Stimulated activated naive CD8-positive, alpha-beta T cell treated with anti-CD3 and anti-CD28 coated beads, Interleukin-15, Interleukin-2, amounts not matched to agents 100 ng/mL and 50 ng/mL, for 24 hours (primary cell): ENCODE results near the gene THAP4.
"Not testable (repeated sequence)": the region's sequence is repeated elsewhere in the genome, so short reads cannot be mapped to it uniquely, and the experiment has no call there.

Source experiments
- H3K27ac Mint-ChIP-seq: one replicate; pipeline ENCODE4 v1.8.0; 2021; ENCODE audit warnings: mild to moderate bottlenecking, mixed read lengths
- H3K27me3 Mint-ChIP-seq: one replicate; pipeline ENCODE4 v1.8.0; 2021; ENCODE audit warnings: mixed read lengths
- H3K36me3 Mint-ChIP-seq: one replicate; pipeline ENCODE4 v1.8.0; 2021; ENCODE audit warnings: low read depth, mixed read lengths
- H3K4me1 Mint-ChIP-seq: one replicate; pipeline ENCODE4 v1.8.0; 2021; ENCODE audit warnings: low read depth, mixed read lengths
- H3K4me3 Mint-ChIP-seq: one replicate; pipeline ENCODE4 v1.8.0; 2021; ENCODE audit warnings: mild to moderate bottlenecking, mixed read lengths
- H3K9me3 Mint-ChIP-seq: one replicate; pipeline ENCODE4 v1.8.0; 2021; ENCODE audit warnings: mixed read lengths

THAP4 gene

GRCh38 chr2:241671457-241672240, 34.7 kb upstream of the THAP4 start:
- Mint-ChIP-seq H3K9me3 (no peaks in the 10 kb centered on the region), H3K4me1 (peaks cover 6% of the 10 kb centered on the region), H3K4me3 (no peak overlapping the region), H3K36me3 (peaks cover 23% of the 10 kb centered on the region), H3K27ac (no peak overlapping the region), H3K27me3 (no peaks in the 10 kb centered on the region)

DNA sequence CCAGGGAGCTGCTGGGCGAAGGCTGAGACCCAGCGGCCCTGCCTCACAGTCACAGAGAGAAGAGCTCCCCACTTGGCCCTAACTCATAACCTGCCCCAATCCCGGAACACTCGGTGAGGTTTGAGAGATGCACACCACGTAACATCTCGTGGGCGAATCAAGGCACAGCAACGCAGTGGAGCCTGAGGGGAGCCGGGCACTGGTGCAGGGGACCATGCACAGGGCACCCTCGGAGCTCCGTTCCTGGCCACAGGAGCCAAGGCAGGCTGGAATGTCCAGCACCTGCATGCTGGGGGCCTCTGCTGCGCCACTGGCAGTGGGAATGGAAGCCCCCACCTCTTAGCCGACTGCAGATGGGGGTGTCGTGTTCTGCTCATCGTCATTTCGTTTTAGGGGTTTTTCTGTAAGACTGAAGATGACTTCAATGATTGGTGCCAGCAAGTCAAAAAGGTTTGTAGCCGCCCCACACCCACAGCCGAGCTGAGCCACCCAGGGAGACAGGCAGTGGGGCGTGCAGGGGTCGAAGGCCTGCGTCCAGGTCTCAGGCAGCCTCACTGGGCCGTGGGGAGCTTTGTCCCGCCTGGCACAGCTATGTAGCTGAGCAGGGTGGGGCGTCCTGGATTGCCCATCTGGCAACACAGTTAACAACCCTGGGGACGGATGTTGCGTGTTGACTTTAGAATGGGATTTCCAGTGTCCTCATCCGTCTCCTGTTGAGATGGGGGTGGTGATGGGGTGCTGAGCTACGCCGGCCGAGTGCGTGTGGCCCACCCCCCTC, 33.6 kb upstream of the THAP4 start:
- no peaks in the 10 kb centered on the region for H3K27me3 Mint-ChIP-seq
- no peak overlapping the region for H3K4me3 Mint-ChIP-seq
- H3K36me3 Mint-ChIP-seq: peaks cover 27% of the 10 kb centered on the region
- H3K4me1 Mint-ChIP-seq: peaks cover 10% of the 10 kb centered on the region
- no peak overlapping the region for H3K27ac Mint-ChIP-seq
- H3K9me3 Mint-ChIP-seq: no peaks in the 10 kb centered on the region

GRCh38 chr2:241668839-241669238, 31.9 kb upstream of the THAP4 start:
- no peak overlapping the region for H3K27ac Mint-ChIP-seq
- no peaks in the 10 kb centered on the region for H3K9me3 Mint-ChIP-seq
- H3K27me3 Mint-ChIP-seq: no peaks in the 10 kb centered on the region
- H3K4me3 Mint-ChIP-seq: no peak overlapping the region
- peaks cover 19% of the 10 kb centered on the region for H3K4me1 Mint-ChIP-seq
- peaks cover 22% of the 10 kb centered on the region for H3K36me3 Mint-ChIP-seq

GRCh38 chr2:241668354-241668753, 31.4 kb upstream of the THAP4 start:
- Mint-ChIP-seq H3K4me3 (no peak overlapping the region), H3K27me3 (no peaks in the 10 kb centered on the region), H3K4me1 (peaks cover 16% of the 10 kb centered on the region), H3K9me3 (no peaks in the 10 kb centered on the region), H3K27ac (no peak overlapping the region), H3K36me3 (peaks cover 24% of the 10 kb centered on the region)

DNA sequence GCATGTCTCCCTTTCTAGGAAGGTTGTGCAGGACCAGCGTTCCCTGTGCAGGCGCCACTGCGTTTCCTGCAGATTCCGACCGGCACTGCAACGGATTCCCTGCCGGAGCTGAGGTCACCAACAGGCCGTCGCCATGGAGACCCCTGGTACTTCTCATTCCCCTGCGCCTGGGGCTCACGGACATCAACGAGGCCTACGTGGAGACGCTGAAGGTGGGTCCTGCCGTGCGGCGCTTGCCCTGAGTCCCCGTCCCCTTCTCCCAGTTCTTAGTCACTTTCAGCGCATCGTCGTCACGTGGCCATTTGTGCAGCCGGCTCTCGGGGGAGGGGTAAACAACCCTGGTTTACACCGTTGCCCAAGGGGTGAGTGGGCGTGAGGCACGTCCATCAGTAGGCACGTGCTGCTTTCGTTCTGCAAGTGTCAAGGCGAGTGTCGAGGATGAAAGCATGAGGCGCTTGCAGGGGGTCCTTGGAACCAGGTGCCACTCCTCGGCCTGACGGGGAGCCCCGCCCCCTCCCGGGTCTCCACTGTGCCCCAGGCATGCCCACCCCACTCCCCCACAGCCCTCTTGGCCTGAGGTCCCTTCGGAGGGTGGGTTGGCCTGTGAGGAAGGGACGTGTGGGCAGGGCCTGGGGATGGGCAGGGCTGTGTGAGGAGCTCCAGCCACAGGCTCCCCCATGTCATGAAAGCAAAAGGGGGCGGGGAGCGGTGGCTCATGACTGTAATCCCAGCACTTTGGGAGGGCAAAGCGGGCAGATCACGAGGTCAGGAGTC, 29.9 kb upstream of the THAP4 start:
- Mint-ChIP-seq H3K4me3 (no peak overlapping the region), H3K36me3 (peaks cover 29% of the 10 kb centered on the region), H3K27me3 (no peaks in the 10 kb centered on the region), H3K27ac (no peak overlapping the region), H3K4me1 (peaks cover 13% of the 10 kb centered on the region), H3K9me3 (no peaks in the 10 kb centered on the region)

- Mint-ChIP-seq H3K36me3 (peaks cover 32% of the 10 kb centered on the region), H3K4me3 (no peak overlapping the region), H3K27ac (no peak overlapping the region)
These were observed 28.9 kb upstream of the THAP4 start for GRCh38 chr2:241665731-241666440.

GRCh38 chr2:241662731-241663130, 25.8 kb upstream of the THAP4 start:
- not testable (repeated sequence) for H3K9me3 Mint-ChIP-seq, H3K4me3 Mint-ChIP-seq, H3K27me3 Mint-ChIP-seq, H3K27ac Mint-ChIP-seq
- peaks cover 13% of the 10 kb centered on the region for H3K4me1 Mint-ChIP-seq
- peaks cover 44% of the 10 kb centered on the region for H3K36me3 Mint-ChIP-seq

More at GRCh38 chr2:241665731-241666440, 28.9 kb upstream of the THAP4 start:
- Mint-ChIP-seq H3K27me3 (no peaks in the 10 kb centered on the region), H3K9me3 (no peaks in the 10 kb centered on the region), H3K4me1 (peaks cover 13% of the 10 kb centered on the region)

- H3K36me3 Mint-ChIP-seq: peaks cover 49% of the 10 kb centered on the region
- H3K9me3 Mint-ChIP-seq: no peaks in the 10 kb centered on the region
- no peak overlapping the region for H3K27ac Mint-ChIP-seq
- H3K4me3 Mint-ChIP-seq: no peak overlapping the region
- H3K4me1 Mint-ChIP-seq: peaks cover 11% of the 10 kb centered on the region
- no peaks in the 10 kb centered on the region for H3K27me3 Mint-ChIP-seq
These were observed 23.7 kb upstream of the THAP4 start for GRCh38 chr2:241660593-241661213.

DNA sequence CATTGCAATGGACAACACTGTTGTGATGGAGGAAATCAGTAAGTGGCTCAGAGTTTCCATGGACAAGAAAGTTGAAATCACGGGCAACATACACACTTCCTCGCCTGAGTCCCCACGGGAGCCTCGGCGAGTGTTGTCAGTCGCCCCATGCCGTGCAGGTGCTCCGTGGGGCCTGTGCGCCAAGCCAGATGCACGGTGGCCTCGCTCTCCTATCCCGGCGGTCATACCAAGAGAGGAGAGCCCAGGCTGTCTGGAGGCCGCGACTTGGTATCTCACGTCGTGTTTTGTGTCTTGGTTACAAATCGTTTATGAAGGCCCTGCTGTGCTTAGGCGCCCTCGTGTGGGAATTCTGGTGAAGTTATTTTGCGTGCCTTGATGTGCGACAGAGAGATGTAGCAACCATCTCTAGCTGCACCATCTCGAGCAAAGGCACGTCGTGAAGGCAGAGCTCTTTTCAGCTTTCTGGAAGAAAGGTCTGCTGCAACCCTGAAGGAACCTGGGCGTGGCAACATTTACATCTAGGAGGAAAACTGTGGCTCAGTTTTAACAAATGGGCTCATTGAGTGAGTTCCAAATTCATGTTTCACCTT, 22.3 kb upstream of the THAP4 start:
- Mint-ChIP-seq H3K9me3 (no peaks in the 10 kb centered on the region), H3K27me3 (no peaks in the 10 kb centered on the region), H3K27ac (no peak overlapping the region), H3K36me3 (peaks cover 60% of the 10 kb centered on the region), H3K4me1 (no peaks in the 10 kb centered on the region), H3K4me3 (no peak overlapping the region)

DNA sequence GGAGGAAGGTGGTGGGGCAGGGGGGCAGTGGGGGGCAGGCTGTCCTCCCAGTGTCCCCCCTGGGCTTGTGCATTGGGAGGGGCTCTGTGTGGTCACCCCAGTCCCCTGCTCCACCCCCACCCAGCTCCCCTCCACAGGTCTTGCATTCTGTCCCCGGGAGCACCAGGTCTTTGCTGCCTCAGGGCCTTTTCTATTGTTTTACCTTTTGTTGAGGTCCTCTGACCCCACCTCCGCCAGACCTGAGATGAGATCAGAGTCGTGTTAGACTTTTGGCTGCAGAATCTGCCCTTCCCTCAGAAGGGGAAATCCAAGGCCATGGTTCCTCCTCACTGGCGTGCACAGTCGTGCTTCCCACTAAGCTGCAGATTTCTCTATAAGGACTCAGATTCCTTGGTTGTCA, 21.3 kb upstream of the THAP4 start:
- Mint-ChIP-seq H3K4me3 (no peak overlapping the region), H3K4me1 (no peaks in the 10 kb centered on the region), H3K9me3 (no peaks in the 10 kb centered on the region), H3K36me3 (peaks cover 58% of the 10 kb centered on the region), H3K27ac (no peak overlapping the region), H3K27me3 (no peaks in the 10 kb centered on the region)

GRCh38 chr2:241657786-241658254, 20.9 kb upstream of the THAP4 start:
- Mint-ChIP-seq H3K27me3 (no peaks in the 10 kb centered on the region), H3K4me3 (no peak overlapping the region), H3K27ac (no peak overlapping the region), H3K36me3 (peaks cover 61% of the 10 kb centered on the region), H3K4me1 (no peaks in the 10 kb centered on the region), H3K9me3 (no peaks in the 10 kb centered on the region)

GRCh38 chr2:241656190-241656741, 19.3 kb upstream of the THAP4 start:
- no peaks in the 10 kb centered on the region for H3K9me3 Mint-ChIP-seq
- H3K27me3 Mint-ChIP-seq: no peaks in the 10 kb centered on the region
- no peak overlapping the region for H3K4me3 Mint-ChIP-seq
- no peaks in the 10 kb centered on the region for H3K4me1 Mint-ChIP-seq
- peaks cover 66% of the 10 kb centered on the region for H3K36me3 Mint-ChIP-seq
- H3K27ac Mint-ChIP-seq: no peak overlapping the region

DNA sequence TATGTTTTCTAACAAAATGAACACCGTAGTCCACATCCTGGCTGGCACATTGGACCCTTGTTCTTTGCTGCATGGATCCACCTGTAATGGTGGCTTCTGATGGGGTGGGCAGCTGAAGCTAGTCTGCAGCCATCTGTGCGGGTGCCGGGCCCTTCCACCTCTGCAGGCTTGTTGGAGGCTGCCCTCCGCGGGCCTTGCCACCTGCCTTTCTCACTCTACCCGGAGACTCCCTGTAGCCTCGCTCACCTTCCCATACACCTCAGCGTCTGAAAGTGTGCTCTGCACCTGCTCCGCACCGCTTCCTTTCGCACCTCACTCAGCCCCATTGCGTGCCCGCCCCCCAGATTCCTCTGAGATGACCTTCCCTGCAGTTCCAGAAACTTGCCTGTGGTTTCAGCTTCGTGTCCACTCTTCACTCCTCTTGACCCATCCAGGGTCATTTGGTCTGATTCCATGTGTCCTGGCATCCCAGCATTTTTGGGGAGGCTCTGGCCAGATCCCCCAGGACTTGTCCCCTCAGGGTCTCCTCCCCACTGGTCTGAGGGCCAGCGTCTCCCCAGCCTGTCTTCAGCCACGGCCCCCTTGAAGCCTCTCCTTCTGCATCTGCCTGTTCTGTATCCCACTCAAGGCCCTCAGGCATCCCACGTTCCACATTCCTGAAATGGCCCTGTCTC, 18.7 kb upstream of the THAP4 start:
- Mint-ChIP-seq H3K9me3 (no peaks in the 10 kb centered on the region), H3K36me3 (peaks cover 71% of the 10 kb centered on the region), H3K27ac (no peak overlapping the region), H3K27me3 (no peaks in the 10 kb centered on the region), H3K4me1 (no peaks in the 10 kb centered on the region), H3K4me3 (no peak overlapping the region)
